ENCODE measurements around the gene RHBDD1. TPM values are rescaled to one million over a fixed set of nuclear protein-coding genes. Genes with fewer than 3 reads are reported as not detected.

RHBDD1 gene
- polyA plus RNA-seq, 1 of the 3 experiments (the other 2 are of a cell fraction): 10.3 TPM

GRCh38 chr2:226865273-226865672, 29.4 kb downstream of the RHBDD1 start:
- Histone ChIP-seq H3K4me1 (ENCODE audit: control insufficient read depth in 1 of 2, insufficient read depth in 2 of 2, low read depth in 1 of 2, low read length in 1 of 2) (peaks cover 0 to 4% of the 10 kb centered on the region in 2 experiments; a peak in 1 of 4 replicates), H3K4me2 (no peak overlapping the region), H3K9me2 (no peaks in the 10 kb centered on the region), H3K27ac (ENCODE audit: low read depth in 2 of 2, low read length in 1 of 2) (no peak overlapping the region), H3K9me3 (no peaks in the 10 kb centered on the region), H3F3A (replicated peaks; ENCODE audit: insufficient read depth) (no peaks in the 10 kb centered on the region), H3K9ac (no peak overlapping the region), H3K4me3 (ENCODE audit: low read depth in 2 of 2, low read length in 1 of 2) (no peak overlapping the region), H3K79me2 (ENCODE audit: insufficient read depth) (no peaks in the 10 kb centered on the region), H3K36me3 (replicated peaks in 1 of 2; ENCODE audit: control insufficient read depth in 1 of 2, insufficient read depth in 2 of 2, low read length in 1 of 2) (peaks cover 22 to 23% of the 10 kb centered on the region in 2 experiments), H4K20me1 (ENCODE audit: insufficient read depth) (no peaks in the 10 kb centered on the region), H3K27me3 (ENCODE audit: insufficient read depth) (no peaks in the 10 kb centered on the region), H2AFZ (ENCODE audit: low read depth) (no peak overlapping the region)
- ChIA-PET CTCF (no interaction called here), POLR2A (no interaction called here)
- no peak for TF ChIP-seq GATA2 (CRISPR knock-in tag; IDR thresholded peaks at IDR 0.05)
- DNase-seq: no peak
- WGBS (ENCODE audit: low lambda C conversion rate): 85% methylated on average over 1 of the region's 1 CpG

GRCh38 chr2:226865710-226866109, 29.9 kb downstream of the RHBDD1 start:
- H3K36me3 ChIP-seq (replicated peaks in 1 of 2; ENCODE audit: control insufficient read depth in 1 of 2, insufficient read depth in 2 of 2, low read length in 1 of 2): peaks cover 22 to 23% of the 10 kb centered on the region in 2 experiments
- no peaks in the 10 kb centered on the region for H3K9me2 ChIP-seq
- no peak overlapping the region for H3K4me2 ChIP-seq
- no peaks in the 10 kb centered on the region for H3F3A ChIP-seq (replicated peaks; ENCODE audit: insufficient read depth)
- TF ChIP-seq NFIC (IDR thresholded peaks at IDR 0.05; ENCODE audit: borderline replicate concordance): no peak
- TF ChIP-seq CHD2 (IDR thresholded peaks at IDR 0.05; ENCODE audit: low read length, partially characterized antibody): no peak
- no peak for TF ChIP-seq REST (IDR thresholded peaks at IDR 0.05; ENCODE audit: low read depth, low read length)
- no peak for TF ChIP-seq RAD21 (IDR thresholded peaks at IDR 0.05; ENCODE audit: low read length)
- TF ChIP-seq GABPA (IDR thresholded peaks at IDR 0.05; ENCODE audit: low read depth): no peak
- no peak for TF ChIP-seq JUND (IDR thresholded peaks at IDR 0.05)
- TF ChIP-seq PBX3 (IDR thresholded peaks at IDR 0.05): no peak
- TF ChIP-seq TCF12 (IDR thresholded peaks at IDR 0.05): no peak
- no peak for TF ChIP-seq NRF1 (IDR thresholded peaks at IDR 0.05; ENCODE audit: low read depth, low read length)
- TF ChIP-seq SMC3 (IDR thresholded peaks at IDR 0.05; ENCODE audit: low read depth, low read length): no peak
- no peak for TF ChIP-seq IRF3 (IDR thresholded peaks at IDR 0.05; ENCODE audit: low read depth, low read length)
- TF ChIP-seq USF2 (IDR thresholded peaks at IDR 0.05; ENCODE audit: borderline replicate concordance, low read depth, low read length): no peak
- ChIA-PET CTCF (no interaction called here), POLR2A (no interaction called here)
- no peaks in the 10 kb centered on the region for H3K79me2 ChIP-seq (ENCODE audit: insufficient read depth)
- H3K9me3 ChIP-seq: no peaks in the 10 kb centered on the region
- peaks cover 0 to 4% of the 10 kb centered on the region in 2 experiments; a peak in 1 of 4 replicates for H3K4me1 ChIP-seq (ENCODE audit: control insufficient read depth in 1 of 2, insufficient read depth in 2 of 2, low read depth in 1 of 2, low read length in 1 of 2)
- no peaks in the 10 kb centered on the region for H4K20me1 ChIP-seq (ENCODE audit: insufficient read depth)
- H3K27ac ChIP-seq (ENCODE audit: low read depth in 2 of 2, low read length in 1 of 2): no peak overlapping the region
- no peak overlapping the region for H3K4me3 ChIP-seq (ENCODE audit: low read depth in 2 of 2, low read length in 1 of 2)
- no peak for DNase-seq
- H3K9ac ChIP-seq: no peak overlapping the region
- no peaks in the 10 kb centered on the region for H3K27me3 ChIP-seq (ENCODE audit: insufficient read depth)
- no peak overlapping the region for H2AFZ ChIP-seq (ENCODE audit: low read depth)
- 96% methylated on average over 6 of the region's 6 CpGs for WGBS (ENCODE audit: low lambda C conversion rate)

Data from SK-N-SH (cell line).